Prostate gland (tissue), 2 donors: ENCODE results near the gene GASK1A. TPM values are rescaled to one million over a fixed set of nuclear protein-coding genes. Genes with fewer than 3 reads are reported as not detected.
"Not testable (repeated sequence)": the region's sequence is repeated elsewhere in the genome, so short reads cannot be mapped to it uniquely, and the experiment has no call there.

ENCODE experiments used
- DNase-seq: peaks from one replicate; pipeline ENCODE4 v3.0.0-alpha.2; 2019; ENCODE audit warnings: low spot score
- H3K27ac ChIP-seq, 2 donors: fragments of 200-600 bp; sonication (generic); 2 replicates each; pipeline ENCODE4 v1.5.1; 2017 to 2019
- H3K27me3 ChIP-seq: fragments of 200-600 bp; sonication (generic); replicated peaks from 2 replicates; pipeline ENCODE4 v1.5.1; 2019; ENCODE audit not compliant: insufficient read depth
- H3K36me3 ChIP-seq, 2 donors: fragments of 200-600 bp; sonication (generic); 1 replicate in 1 of 2; 2 replicates in 1 of 2; pipeline versions ENCODE4 v1.5.1 to v1.8.1; 2017 to 2019
- H3K4me1 ChIP-seq: fragments of 200-600 bp; sonication (generic); replicated peaks from 2 replicates; pipeline ENCODE4 v1.5.1; 2019
- H3K4me3 ChIP-seq, 2 donors: fragments of 200-600 bp; sonication (generic); 2 replicates each; pipeline ENCODE4 v1.5.1; 2017 to 2019
- H3K9me3 ChIP-seq: fragments of 200-600 bp; sonication (generic); 2 replicates; pipeline ENCODE4 v1.5.1; 2017
- CTCF ChIP-seq, 4 experiments: fragments of 200-600 bp in 2 of 4; fragments of 450-650 bp in 2 of 4; sonication (generic) in 2 of 4; IDR thresholded peaks; 1 replicate in 3 of 4; 2 replicates in 1 of 4; pipeline ENCODE4 v1.5.1; 2016 to 2019; ENCODE audit warnings: antibody characterized with exemption in 4 of 4, mild to moderate bottlenecking in 2 of 4, moderate library complexity in 2 of 4
- POLR2A ChIP-seq: fragments of 450-650 bp; IDR thresholded peaks from one replicate; pipeline ENCODE4 v1.6.1; 2016; ENCODE audit warnings: antibody characterized with exemption, mild to moderate bottlenecking
- POLR2AphosphoS5 ChIP-seq: sonication (generic); formaldehyde crosslinking; IDR thresholded peaks from one replicate; pipeline ENCODE4 v1.6.1; 2017; ENCODE audit warnings: antibody characterized with exemption
- WGBS: methylation state at CpG from one replicate; pipeline ENCODE4 v1.1.5; 2018; 5-methylcytosine and 5-hydroxymethylcytosine counted together
- intact Hi-C: fragments of 100-400 bp; cut with DNase I; formaldehyde crosslinking; loops from one replicate; pipeline ENCODE4 v1.14.2; 2022
- total RNA-seq, 2 donors: library from RNA; depleted of rRNA; stranded (reverse); fragments of >200 nt; gene quantifications; one replicate each; pipeline ENCODE4 v1.1.0, GENCODE V29; 2016

GASK1A gene
- total RNA-seq, 2 donors from 2014 or later, result 4.7 to 17.5 TPM

- no peaks in the 10 kb centered on the region for H3K36me3 ChIP-seq
- intact Hi-C loops, result no loop called here
- no peak for DNase-seq
- 92% methylated on average over 3 of the region's 3 CpGs for WGBS
- H3K4me1 ChIP-seq, result no peaks in the 10 kb centered on the region
- TF ChIP-seq POLR2AphosphoS5 (no peak), CTCF (IDR thresholded peaks at IDR 0.05) (no peak), POLR2A (no peak)
- H3K27ac ChIP-seq, result no peak overlapping the region
- no peaks in the 10 kb centered on the region for H3K27me3 ChIP-seq
- no peak overlapping the region for H3K4me3 ChIP-seq
- no peaks in the 10 kb centered on the region for H3K9me3 ChIP-seq
Observed at GRCh38 chr3:43043071-43043766, 64.1 kb downstream of the GASK1A start.

DNA sequence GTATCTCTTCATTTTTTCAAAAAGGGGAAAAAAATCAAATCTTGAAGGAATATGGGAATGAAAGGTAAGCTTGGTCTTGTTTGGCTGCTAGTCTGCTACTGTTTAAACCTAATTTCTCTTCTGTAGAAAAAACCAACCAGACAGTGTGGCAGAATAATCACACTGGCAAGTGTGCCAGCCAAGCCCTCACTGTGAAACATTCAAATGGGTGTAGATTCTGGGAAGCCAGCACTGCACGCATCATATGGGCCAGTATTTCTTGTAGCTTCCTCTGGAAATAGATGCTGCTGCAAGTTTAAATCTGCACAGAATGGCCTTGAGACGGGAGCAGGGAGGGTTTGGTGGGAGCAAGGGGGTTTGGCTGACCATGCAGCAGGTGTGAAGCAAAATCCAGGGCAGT is 64.7 kb downstream of the GASK1A start:
- Histone ChIP-seq H3K4me1 (no peaks in the 10 kb centered on the region), H3K27me3 (no peaks in the 10 kb centered on the region), H3K4me3 (no peak overlapping the region), H3K27ac (no peak overlapping the region), H3K9me3 (no peaks in the 10 kb centered on the region), H3K36me3 (no peaks in the 10 kb centered on the region)
- 95% methylated on average over 2 of the region's 2 CpGs for WGBS
- TF ChIP-seq POLR2AphosphoS5 (no peak), POLR2A (no peak), CTCF (IDR thresholded peaks at IDR 0.05) (no peak)
- no peak for DNase-seq
- intact Hi-C loops, result no loop called here

DNA sequence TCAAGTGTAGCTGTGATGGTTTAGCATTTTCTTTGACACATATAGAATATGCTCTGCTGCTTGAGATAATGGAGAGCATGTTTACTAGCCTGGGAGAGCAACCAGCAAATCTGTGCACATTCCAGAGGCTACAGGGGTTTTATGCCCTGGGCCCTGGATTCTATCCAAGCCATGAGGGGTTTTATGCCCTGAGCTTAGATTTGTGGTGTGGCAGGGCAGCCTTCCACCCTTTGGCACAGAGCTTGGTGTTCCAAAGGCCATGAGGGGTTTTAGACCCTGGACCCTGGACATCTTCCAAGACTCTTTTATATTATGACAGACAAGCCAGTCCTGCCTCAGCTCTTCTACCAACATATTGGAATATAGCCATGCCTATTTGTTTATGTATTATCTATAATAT is 66.0 kb downstream of the GASK1A start:
- H3K27ac ChIP-seq, H3K36me3 ChIP-seq, DNase-seq, intact Hi-C loops, H3K27me3 ChIP-seq, H3K9me3 ChIP-seq, H3K4me1 ChIP-seq, H3K4me3 ChIP-seq: not testable (repeated sequence)

- Histone ChIP-seq H3K36me3 (no peaks in the 10 kb centered on the region), H3K4me3 (no peak overlapping the region), H3K27me3 (no peaks in the 10 kb centered on the region), H3K4me1 (no peaks in the 10 kb centered on the region), H3K27ac (no peak overlapping the region), H3K9me3 (no peaks in the 10 kb centered on the region)
- 63% methylated on average over 1 of the region's 1 CpG for WGBS
- TF ChIP-seq CTCF (IDR thresholded peaks at IDR 0.05) (no peak), POLR2A (no peak), POLR2AphosphoS5 (no peak)
- intact Hi-C loops, result no loop called here
- no peak for DNase-seq
Observed at GRCh38 chr3:43046583-43046982, 67.5 kb downstream of the GASK1A start.

DNA sequence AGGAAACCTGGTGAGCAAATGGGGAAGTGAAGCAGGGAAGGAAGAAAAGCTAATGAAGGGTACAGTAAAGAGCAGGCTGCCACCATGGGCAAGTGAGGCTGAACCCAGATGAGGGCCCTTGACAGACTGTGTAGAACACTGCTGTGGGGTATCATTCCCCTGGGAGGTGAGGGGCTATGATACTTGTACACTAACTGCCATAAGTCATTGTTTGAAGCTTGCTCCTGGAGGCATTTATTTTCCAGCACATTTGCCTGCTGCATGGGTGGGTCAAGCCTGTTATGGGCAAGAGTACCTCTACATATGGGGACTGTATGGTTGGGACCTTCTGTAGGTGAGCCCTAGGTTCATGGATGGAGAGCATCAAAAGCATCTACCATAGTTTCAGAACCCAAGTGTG is 69.4 kb downstream of the GASK1A start:
- no peaks in the 10 kb centered on the region for H3K9me3 ChIP-seq
- H3K27ac ChIP-seq, result no peak overlapping the region
- H3K36me3 ChIP-seq, result no peaks in the 10 kb centered on the region
- no peak overlapping the region for H3K4me3 ChIP-seq
- H3K27me3 ChIP-seq, result no peaks in the 10 kb centered on the region
- TF ChIP-seq CTCF (IDR thresholded peaks at IDR 0.05), result no peak
- TF ChIP-seq POLR2AphosphoS5, result no peak
- no peak for TF ChIP-seq POLR2A
- intact Hi-C loops, result no loop called here
- H3K4me1 ChIP-seq, result no peaks in the 10 kb centered on the region
- DNase-seq, result no peak
